NCI-H2029 (cell line): Measurements from ENCODE around the gene DENND6B.
"Not testable (repeated sequence)": the region's sequence is repeated elsewhere in the genome, so short reads cannot be mapped to it uniquely, and the experiment has no call there.

ENCODE experiments used
- DNase-seq: peaks from one replicate; lab custom pipeline; 2025; lab: John Stamatoyannopoulos, UW

DENND6B gene

DNA sequence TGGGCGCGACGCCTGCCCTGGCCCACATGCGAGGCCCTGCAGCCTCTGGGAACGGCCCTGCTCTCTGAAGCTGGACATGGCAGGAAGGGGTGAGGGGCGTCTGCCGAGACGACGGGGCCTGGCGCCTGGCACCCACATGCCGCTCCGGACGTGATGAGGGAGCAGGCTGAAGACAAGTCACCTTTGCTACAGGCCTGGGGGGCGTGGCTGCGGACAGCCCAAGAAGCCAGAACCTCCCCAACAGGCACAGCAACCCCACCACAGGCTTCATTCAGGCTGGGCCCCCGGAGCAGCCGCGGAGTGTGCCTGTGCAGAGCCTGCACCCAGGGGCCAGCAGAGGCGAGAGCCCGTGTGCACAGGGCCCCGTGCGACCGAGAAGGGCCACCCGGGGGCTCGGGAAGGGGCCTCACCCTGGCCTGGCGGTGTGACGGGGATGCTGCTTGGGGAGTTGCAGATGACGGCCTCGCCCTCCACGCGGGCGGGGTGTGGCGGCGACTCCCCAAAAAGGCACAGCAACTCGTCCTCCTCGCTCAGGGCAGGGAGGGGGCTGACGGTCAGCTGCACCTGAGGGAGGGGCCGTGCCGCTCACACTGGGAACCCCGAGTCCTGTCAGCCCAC lies 40.0 kb downstream of the DENND6B start:
- no peak for DNase-seq

DNA sequence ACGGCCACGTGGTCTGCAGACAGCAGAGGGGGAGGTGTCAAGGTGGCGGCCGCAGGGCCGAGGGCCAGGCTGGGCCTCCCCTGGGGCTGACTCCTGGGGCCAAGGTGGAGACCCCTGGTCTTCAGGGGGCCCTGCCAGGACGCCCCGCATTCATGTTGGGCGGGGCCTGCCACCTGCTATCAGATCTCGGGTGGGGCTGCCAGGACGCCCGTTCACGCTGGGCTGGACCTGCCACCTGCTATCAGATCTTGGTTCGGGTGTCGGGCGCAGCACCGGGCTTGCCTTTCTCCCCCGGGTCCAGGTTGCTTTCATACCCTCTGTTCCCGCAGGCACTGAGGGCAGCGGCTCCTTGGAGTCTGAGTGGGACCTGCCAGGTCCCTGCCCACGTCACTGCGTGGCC lies 40.5 kb downstream of the DENND6B start:
- DNase-seq: no peak

DNA sequence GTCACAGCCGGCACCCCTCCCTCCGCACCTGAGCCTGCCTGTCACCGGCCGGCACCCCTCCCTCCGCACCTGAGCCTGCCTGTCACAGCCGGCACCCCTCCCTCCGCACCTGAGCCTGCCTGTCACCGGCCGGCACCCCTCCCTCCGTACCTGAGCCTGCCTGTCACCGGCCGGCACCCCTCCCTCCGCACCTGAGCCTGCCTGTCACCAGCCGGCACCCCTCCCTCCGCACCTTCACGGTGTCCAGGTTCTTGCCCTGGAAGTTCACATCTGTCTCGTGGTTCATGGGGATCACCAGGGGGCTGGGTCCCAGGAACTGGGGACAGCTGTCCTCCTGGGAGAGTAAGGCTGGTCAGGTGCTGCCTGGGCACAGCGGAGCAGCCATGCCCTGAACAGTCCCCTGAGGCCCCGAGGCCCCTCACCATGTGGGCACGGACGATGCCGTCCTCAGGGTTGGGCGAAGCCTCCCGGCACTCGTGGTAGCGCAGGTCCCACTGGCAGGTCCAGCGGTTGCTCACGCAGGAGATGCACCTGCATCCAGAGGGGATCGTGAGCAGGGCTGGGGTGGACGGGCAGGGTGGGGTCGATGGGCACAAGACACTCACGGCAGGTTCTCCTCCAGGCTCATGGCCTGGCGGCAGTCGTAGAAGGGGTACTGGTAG lies 41.1 kb downstream of the DENND6B start:
- DNase-seq: no peak

DNA sequence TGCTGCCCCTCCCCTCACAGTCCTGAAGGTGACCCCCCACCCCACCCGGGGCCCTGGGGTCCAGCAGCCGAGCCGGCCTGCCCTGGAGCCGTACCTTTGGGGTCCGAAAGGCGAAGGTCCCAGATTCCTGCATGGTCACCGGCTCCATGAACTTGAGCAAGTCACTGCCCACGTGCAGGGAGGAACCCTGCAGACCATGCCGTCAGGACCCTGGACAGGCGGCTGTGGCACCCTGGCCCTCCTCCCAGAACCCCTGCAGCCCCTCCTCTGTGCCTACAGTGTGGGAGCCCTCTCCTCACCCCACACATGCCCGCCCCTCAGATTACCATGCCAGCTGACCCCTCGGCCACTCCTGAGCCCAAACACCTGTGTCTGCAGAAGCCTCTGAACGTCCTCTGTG lies 42.3 kb downstream of the DENND6B start:
- no peak for DNase-seq

DNA sequence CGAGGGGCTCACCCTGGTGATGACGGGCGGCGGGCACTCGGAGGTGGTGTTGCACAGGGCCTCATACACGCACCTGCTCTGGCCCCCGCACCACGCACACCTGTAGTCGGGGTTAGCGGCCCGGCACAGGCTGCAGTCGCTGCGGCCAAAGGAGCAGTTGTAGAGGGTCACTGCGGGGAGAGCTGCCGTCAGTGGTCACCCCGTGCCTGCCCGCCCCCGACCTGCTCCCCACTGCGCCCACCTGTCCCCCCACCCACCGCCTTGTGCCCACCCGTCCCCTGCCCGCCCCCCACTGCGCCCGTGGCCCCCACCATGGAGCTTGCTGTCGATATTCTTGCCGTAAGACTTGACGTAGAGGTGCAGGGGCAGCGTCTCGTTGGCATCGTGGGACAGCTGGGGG lies 43.0 kb downstream of the DENND6B start:
- DNase-seq: no peak

DNA sequence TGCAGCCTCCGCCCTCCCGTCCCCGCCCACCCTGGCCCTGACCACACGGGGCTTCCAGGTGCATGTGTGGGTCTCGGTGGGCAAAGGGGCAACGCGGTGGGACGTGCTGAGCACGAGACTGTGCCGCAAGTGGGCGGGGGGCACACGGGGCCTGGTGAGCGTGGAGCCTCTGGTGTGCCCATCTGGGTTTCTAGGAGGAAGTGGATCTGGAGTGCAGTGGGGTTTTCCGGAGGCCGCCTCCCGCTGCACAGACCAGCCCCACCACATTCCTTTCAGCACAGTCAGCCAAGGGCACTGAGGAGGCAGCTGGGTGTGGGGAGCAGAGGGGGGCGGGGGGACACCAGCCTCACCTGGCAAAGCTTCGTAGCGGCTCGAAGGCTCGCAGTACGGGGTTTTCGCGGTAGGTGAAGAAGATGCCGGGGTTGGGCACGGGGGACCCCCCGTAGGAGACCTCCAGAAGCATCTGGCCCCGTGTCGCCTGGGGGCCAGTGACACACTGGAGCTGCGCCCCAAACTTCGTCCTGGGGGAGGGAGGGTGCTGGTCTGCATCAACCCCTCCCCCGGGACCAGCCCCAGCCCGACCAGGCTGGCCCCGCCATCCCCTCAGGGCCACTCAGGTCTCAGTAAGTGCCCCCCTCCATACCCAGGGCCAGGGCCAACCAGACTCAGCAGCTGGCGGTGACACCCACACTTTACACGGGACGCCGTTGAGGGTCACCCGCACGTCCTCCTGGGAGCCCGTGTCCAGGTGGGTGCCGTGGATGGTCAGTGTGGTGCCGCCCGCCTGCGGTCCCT lies 44.3 kb downstream of the DENND6B start:
- DNase-seq: no peak

DNA sequence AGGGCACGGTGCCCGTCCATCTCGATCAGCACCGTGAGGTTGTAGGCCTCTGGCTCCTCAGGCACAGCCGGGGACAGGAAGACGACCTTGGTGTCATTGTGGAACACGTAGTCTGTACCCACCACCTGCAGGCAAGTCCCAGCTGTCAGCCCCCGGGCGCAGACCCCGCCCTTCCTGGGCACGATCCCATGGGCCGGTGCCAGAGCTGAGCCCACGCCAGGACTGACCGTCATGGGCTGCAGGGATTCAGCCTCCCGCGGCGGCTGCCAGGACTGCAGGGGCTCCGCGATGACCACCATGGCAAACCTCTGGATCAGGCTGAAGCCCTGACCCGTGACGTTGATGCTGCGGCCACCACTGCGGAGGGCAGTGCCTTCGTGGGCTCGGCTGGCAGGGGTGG lies 44.9 kb downstream of the DENND6B start:
- no peak for DNase-seq

DNA sequence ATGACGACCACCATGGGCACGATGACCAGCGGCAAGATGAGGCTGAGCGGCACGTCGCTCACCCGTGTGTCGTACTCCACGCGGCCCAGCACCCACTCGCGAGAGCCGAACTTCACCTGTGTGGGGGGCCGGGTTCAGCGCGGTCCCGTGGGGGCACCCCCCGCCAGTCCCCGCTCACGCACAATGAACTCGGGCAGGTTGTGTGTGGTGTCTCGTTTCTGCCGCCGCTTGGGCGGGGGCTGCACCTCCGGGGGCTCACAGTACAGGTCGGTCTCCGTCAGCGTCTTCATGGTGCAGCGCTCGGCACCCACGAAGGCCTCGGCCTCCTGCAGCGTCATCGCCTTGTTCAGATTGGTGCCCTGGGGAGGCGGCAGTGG lies 45.4 kb downstream of the DENND6B start:
- DNase-seq: no peak

DNA sequence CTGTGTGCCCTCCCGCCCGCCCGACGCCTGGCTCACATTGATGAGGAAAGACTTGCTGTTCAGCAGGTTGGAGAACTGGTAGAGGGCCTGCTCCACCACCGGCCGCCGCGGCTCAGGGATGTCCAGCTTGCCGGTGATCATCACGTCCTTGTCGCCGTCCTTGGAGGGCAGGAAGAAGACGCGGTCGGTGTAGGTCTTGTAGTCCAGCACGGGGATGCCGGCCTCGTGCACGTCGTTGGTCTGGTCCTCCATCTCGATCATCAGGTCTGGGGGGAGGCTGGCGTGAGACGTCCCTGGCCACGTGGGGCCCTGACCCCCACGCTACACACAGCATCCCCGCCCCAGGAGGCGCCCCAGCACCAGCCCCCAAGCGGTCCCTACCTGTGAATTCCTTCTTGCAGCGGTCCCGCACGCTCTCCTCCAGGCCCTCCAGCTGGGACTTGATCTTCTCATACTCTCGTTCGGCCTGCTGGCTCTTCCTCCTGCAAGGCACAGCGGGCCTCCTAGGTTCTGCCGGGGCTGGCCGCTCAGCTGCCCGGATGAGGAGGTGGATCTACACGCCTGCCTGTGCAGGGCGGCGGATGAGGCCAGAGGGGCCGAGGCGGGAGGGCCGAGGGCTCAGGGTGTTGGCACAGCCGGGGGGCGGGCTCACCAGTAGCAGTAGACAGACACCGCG lies 46.0 kb downstream of the DENND6B start:
- no peak for DNase-seq

DNA sequence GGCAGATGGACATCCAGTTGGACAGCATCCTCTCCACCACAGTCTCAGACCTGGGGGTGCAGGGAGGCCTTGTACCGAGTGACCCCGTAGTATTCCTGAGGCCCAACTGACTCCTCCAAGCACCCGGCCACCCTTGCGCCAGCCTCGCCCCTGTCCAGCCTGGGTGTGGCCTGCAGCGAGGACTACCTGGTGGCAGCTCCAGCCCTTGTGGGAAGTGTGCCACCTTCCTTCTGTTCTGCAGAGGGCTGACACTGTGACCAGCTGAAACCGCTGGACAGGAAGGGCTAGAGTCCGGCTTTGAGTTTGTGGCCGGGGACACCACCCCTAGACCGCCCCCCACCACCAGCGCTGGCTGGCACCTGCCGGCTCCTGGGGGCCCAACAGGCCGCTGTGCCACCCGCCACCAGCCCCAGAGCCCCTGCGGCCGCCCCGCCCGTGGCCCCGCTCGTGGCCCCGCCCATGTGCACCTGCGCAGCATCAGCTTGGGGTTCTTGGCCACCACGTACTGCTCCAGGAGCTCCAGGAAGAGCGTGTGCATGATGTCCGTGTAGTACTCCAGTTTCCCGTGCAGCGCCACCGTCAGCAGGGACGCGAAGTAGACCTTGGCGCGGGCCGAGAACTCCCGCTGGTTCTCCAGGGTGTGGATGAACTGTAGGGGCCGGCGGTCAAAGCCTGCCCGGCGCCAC lies 46.6 kb downstream of the DENND6B start:
- no peak for DNase-seq

DNA sequence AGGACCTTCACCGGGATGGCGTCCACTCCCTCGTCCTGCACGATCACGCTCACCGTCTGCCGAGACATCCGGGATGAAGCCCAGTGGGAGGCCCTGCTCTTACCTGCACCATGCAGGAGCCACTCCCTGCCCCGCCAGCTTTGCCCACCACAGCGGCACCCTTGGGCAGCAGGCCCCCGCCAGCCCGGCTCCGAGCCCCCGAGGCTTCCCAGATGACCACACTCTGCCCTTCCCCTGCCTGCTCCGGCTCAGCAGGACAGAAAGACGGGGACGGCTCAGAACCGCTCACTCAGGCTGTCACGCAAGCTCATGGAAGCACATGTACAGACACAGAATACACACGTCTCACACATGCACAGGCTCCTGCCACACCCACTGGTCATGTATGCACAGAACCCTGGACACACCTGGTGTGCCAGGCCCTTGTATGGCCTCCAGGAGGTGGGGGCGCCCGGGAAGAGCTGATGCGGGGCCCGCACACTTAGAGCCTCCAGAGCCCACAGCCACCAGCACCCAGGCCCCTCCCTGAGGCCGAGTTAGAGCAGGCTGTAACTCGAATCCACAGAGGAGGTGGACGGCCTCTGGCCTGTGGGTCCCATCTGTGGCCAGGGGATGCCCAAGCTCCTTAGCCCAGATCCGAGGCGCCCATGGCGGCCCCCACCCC lies 47.7 kb downstream of the DENND6B start:
- DNase-seq: no peak

DNA sequence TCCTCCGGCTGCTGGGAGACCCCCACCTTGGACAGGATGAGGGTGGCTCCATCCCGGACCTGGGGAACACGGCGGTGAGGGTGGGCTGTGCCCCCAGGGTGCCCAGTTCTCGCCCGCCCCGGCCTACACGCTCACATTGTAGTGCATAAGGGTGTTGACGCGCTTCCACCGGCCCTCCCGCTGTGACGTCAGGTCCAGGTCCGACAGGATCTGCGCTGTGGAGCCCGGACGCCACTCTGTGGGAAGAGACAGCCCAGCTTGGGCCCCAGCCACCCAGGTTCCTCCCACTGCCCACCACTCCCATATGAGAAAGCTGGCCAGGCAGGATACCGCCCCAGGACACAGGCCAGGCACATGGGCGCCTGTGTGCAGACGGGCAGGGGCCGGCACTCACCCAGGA lies 48.4 kb downstream of the DENND6B start:
- DNase-seq: no peak

DNA sequence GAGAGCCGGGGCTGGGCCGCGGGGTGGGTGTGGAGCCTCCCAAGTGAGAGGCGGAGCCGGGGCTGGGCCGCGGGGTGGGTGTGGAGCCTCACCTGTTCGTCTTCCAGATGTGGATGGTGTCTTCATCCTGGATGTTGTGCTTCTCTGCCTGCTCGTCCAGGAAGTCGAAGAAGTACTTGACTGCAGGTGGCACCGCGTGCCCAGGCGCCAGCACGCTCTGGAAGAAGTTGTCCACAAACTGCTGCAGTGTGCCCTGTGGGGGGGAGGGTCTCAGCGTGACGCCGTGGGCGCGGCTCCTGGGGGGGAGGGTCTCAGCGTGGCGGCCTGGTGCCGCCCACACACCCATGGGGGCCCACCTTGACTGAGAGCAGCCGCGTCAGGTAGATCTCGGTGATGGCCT lies 49.1 kb downstream of the DENND6B start:
- DNase-seq: no peak

DNA sequence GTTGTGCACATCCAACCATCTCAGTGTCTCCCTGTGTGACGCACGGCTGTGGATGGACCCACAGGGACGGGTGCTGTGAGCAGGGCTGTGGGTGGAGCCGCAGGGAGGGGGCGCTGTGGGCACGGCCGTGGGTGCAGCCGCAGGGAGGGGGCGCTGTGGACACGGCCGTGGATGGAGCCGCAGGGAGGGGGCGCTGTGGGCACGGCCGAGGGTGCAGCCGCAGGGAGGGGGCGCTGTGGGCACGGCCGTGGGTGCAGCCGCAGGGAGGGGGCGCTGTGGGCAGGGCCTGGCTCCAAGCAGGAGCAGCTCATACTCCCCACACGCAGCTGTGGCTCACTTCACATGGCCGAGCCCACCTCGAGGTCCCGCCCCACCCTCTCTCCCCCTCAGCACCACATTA lies 50.7 kb downstream of the DENND6B start:
- peak; percentile 55 for DNase-seq

DNA sequence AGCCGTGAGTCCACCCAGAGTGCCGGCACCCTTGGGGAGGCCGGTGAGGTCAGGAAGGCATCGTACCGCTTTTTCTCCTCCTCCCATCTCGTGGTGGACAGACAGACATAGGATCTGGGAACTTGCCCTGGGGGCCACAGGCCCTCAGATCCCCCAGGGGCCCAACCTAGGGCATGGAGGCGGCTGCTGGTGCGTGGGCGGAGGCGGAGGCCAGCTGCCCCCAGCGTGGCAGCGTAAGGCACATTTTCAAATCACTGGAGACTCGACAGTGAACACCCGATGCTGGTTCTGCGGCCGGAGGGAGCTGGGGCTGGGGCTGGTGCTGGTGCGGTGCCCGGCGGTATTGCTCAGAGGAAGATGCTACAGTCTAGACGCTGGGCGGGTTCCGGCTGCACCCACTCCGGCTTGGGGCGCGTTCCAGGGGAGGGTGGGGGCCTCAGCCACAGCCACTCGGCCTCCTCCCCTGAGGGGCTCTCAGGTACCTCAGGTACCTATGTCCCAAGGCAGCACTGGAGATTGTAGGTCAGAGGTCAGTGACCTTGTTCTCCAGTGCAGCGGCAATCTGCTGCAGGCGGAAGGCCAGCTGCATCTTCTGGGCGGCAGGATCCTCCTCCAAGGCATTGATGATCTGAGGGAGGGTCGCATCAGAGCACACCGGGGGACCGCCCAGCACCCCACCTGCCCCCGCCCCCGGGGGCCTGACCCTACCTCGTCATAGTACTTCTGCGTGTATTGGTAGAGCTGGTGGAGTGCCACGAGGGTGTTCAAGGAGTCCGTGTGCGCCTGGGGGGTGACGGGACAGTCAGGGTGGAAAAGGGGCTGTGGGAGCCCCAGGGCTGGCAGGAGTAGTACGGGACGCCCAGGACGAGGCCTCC lies 51.4 kb downstream of the DENND6B start:
- DNase-seq: no peak

DNA sequence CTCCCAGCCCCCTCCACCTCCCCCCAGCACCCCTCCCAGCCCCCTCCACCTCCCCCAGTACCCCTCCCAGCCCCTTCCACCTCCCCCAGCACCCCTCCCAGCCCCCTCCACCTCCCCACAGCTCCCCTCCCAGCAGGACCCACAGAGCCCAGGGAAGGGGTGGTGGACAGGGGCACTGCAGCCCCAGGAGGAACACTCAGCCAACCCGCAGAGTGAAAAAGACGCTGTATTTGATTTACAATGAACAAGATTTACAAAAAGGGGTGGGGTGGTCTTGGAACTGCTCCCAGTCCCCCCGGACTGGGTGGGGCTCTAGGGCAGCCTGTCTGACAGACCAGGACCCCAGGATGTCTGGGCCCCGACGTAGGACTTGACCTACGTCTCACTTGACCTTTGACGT lies 52.0 kb downstream of the DENND6B start:
- no peak for DNase-seq

DNA sequence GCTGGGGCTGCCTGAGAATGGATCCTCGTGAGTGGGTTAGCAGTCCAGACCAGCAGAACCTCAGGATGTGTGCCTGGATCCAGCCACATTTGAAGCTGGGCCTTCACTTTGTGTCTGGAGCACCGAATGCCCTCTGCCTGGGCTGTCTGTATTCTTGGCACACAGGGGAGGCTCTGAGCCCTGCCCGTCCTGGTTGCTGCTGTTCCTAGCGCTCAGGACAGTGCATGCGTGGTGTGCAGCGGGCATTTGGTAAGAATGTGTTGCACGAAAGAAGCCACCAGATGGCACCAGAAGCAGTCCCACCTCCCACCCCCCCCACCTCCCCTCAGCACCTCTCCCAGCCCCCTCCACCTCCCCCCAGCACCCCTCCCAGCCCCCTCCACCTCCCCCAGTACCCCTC lies 52.5 kb downstream of the DENND6B start:
- no peak for DNase-seq

DNA sequence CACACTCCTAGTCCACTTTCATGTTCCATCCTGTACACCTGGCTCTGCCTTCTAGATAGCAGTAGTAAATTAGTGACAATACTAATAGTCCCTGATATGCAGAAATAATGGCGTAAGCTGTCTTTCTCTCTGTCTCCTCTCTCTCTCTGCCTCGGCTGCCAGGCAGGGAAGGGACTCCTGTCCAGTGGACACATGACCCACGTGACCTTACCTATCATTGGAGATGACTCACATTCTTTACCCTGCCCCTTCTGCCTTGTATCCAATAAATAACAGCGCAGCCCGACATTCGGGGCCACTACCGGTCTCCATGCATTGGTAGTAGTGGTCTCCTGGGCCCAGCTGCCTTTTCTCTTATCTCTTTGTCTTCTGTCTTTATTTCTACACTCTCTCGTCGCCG lies 53.0 kb downstream of the DENND6B start:
- DNase-seq: not testable (repeated sequence)

DNA sequence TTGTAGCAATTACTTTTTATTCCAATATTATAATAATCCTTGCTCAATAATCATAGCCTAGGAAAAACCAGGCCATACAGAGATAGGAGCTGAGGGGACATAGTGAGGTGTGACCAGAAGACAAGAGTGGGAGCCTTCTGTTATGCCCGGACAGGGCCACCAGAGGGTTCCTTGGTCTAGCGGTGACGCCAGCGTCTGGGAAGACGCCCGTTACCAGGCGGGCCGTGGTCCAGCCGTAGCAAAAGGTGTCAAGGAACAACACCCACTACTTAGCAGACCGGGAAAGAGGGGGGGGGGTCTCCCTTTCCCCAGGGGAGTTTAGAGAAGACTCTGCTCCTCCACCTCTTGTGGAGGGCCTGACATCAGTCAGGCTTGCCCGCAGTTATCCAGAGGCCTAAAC lies 53.5 kb downstream of the DENND6B start:
- not testable (repeated sequence) for DNase-seq

DNA sequence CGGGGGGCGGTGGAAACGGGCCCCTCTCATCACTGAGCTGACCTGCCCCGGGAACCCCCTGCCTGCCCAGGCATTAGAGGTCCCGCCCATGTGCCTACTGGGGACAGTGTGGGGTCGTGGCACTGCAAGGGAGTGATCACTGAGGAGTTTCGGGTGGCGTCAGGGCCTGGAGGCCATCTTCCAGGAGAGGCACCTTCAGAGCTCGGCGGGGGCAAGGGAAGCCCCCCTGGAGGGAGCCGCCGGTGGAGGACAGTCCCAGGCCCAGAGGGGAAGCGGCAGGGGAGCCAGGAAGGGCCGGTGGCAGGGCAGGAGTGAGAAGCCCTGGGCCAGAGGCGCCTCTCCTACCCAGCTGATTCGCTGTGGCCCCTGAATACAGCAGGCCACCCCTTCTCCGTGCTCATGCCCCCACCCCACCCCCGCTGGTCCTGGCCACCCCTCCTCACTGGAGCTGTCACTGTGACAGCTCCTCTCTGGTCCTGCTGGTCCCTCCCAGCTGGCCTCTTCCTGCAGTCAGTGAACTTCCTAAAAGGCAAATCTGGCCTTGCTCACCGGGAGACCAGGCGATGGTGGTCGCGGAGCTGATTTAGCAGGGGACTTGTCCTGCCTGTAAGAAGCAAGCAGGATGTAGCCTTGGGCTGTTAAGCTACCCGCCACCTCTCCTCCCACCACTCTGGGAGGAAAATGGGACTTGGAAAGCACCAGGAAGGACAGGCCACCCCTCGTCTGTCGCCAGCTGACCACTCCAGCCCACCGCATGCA lies 54.6 kb downstream of the DENND6B start:
- no peak for DNase-seq
